Skin of body (tissue), 2 donors: ENCODE data around the gene HYI. TPM values are rescaled to one million over a fixed set of nuclear protein-coding genes. Genes with fewer than 3 reads are reported as not detected.
"Not testable (repeated sequence)": the region's sequence is repeated elsewhere in the genome, so short reads cannot be mapped to it uniquely, and the experiment has no call there.

Experiments used
- DNase-seq: peaks from one replicate; lab custom pipeline; 2025; lab: John Stamatoyannopoulos, UW
- total RNA-seq: library from RNA; depleted of rRNA; stranded (reverse); fragments of >200 nt; gene quantifications from one replicate; pipeline ENCODE4 v1.2.3, GENCODE V29; 2014

HYI gene
- total RNA-seq, 1 donor from 2014 or later = 27.5 TPM

GRCh38 chr1:43430831-43431230 lies 22.9 kb downstream of the HYI start:
- DNase-seq = no peak

- DNase-seq = no peak
These were observed 25.8 kb downstream of the HYI start for GRCh38 chr1:43427941-43428340.

GRCh38 chr1:43427524-43427923 lies 26.2 kb downstream of the HYI start:
- no peak for DNase-seq

GRCh38 chr1:43426221-43426620 lies 27.5 kb downstream of the HYI start:
- DNase-seq = no peak

GRCh38 chr1:43425045-43425444 lies 28.7 kb downstream of the HYI start:
- no peak for DNase-seq

GRCh38 chr1:43423672-43424550 lies 29.8 kb downstream of the HYI start:
- no peak for DNase-seq

GRCh38 chr1:43422995-43423671 lies 30.6 kb downstream of the HYI start:
- no peak for DNase-seq

- DNase-seq = no peak
These were observed 31.6 kb downstream of the HYI start for GRCh38 chr1:43421976-43422750.

GRCh38 chr1:43421396-43421795 lies 32.3 kb downstream of the HYI start:
- no peak for DNase-seq

GRCh38 chr1:43420874-43421273 lies 32.9 kb downstream of the HYI start:
- DNase-seq = no peak

GRCh38 chr1:43419627-43420425 lies 33.9 kb downstream of the HYI start:
- DNase-seq = no peak

GRCh38 chr1:43418858-43419257 lies 34.9 kb downstream of the HYI start:
- no peak for DNase-seq

- DNase-seq = no peak
These were observed 37.8 kb downstream of the HYI start for GRCh38 chr1:43415901-43416300.

GRCh38 chr1:43414634-43415223 lies 39.0 kb downstream of the HYI start:
- no peak for DNase-seq

- not testable (repeated sequence) for DNase-seq
These were observed 40.3 kb downstream of the HYI start for GRCh38 chr1:43413426-43413825.

GRCh38 chr1:43410571-43410970 lies 43.2 kb downstream of the HYI start:
- no peak for DNase-seq

- no peak for DNase-seq
These were observed 47.9 kb downstream of the HYI start for GRCh38 chr1:43405876-43406234.

GRCh38 chr1:43405219-43405875 lies 48.4 kb downstream of the HYI start:
- no peak for DNase-seq

- no peak for DNase-seq
These were observed 49.4 kb downstream of the HYI start for GRCh38 chr1:43404353-43404752.
